ENCODE data around the gene SGIP1.
"Not testable (repeated sequence)": the region's sequence is repeated elsewhere in the genome, so short reads cannot be mapped to it uniquely, and the experiment has no call there.

Gene SGIP1

GRCh38 chr1:66562561-66562960, 28.6 kb downstream of the SGIP1 start:
- DNase-seq, result no peak

- no peak for DNase-seq
Observed at GRCh38 chr1:66563094-66563800, 29.3 kb downstream of the SGIP1 start.

GRCh38 chr1:66563941-66564630, 30.1 kb downstream of the SGIP1 start:
- DNase-seq, result no peak

GRCh38 chr1:66570196-66570595, 36.2 kb downstream of the SGIP1 start:
- DNase-seq, result no peak

- no peak for DNase-seq
Observed at GRCh38 chr1:66571789-66572188, 37.8 kb downstream of the SGIP1 start.

- no peak for DNase-seq
Observed at GRCh38 chr1:66575739-66576138, 41.8 kb downstream of the SGIP1 start.

GRCh38 chr1:66576645-66577044, 42.7 kb downstream of the SGIP1 start:
- no peak for DNase-seq

- no peak for DNase-seq
Observed at GRCh38 chr1:66578841-66579240, 44.9 kb downstream of the SGIP1 start.

- DNase-seq, result no peak
Observed at GRCh38 chr1:66580081-66580480, 46.1 kb downstream of the SGIP1 start.

- DNase-seq, result no peak
Observed at GRCh38 chr1:66583021-66583420, 49.1 kb downstream of the SGIP1 start.

- DNase-seq, result no peak
Observed at GRCh38 chr1:66585002-66585401, 51.0 kb downstream of the SGIP1 start.

GRCh38 chr1:66589326-66589725, 55.4 kb downstream of the SGIP1 start:
- no peak for DNase-seq

- DNase-seq, result not testable (repeated sequence)
Observed at GRCh38 chr1:66592106-66592507, 58.2 kb downstream of the SGIP1 start.

GRCh38 chr1:66596191-66596590, 62.2 kb downstream of the SGIP1 start:
- DNase-seq, result no peak

- DNase-seq, result no peak
Observed at GRCh38 chr1:66597500-66597899, 63.5 kb downstream of the SGIP1 start.

GRCh38 chr1:66598670-66599069, 64.7 kb downstream of the SGIP1 start:
- no peak for DNase-seq

GRCh38 chr1:66599346-66599745, 65.4 kb downstream of the SGIP1 start:
- no peak for DNase-seq

GRCh38 chr1:66599899-66600737, 66.2 kb downstream of the SGIP1 start:
- no peak for DNase-seq

GRCh38 chr1:66605419-66605997, 71.6 kb downstream of the SGIP1 start:
- DNase-seq, result no peak

- no peak for DNase-seq
Observed at GRCh38 chr1:66606362-66607065, 72.6 kb downstream of the SGIP1 start.

- no peak for DNase-seq
Observed at GRCh38 chr1:66607458-66607857, 73.5 kb downstream of the SGIP1 start.

- no peak for DNase-seq
Observed at GRCh38 chr1:66613187-66613586, 79.2 kb downstream of the SGIP1 start.

Measured in NCI-H2081 treated with DMSO at 0.1 percent for 48 hours (cell line).